Natural killer cell treated with Interleukin-12 subunit alpha and Interleukin-12 subunit beta and Interleukin-15 and Interleukin-18, amount 100 ng/mL, for 72 hours (primary cell): ENCODE data around the gene ZNF343. TPM values are rescaled to one million over a fixed set of nuclear protein-coding genes. Genes with fewer than 3 reads are reported as not detected.
"Not testable (repeated sequence)": the region's sequence is repeated elsewhere in the genome, so short reads cannot be mapped to it uniquely, and the experiment has no call there.

Experiments used
- ATAC-seq, 2 donors: fragments of 150-1000 bp; cut with Tn5 transposase in 1 of 2; sonication (Bioruptor Pico), chemical (Tn5 transposase) in 1 of 2; 2 replicates each; pipeline ENCODE4 v1.10.0; 2021
- DNase-seq: peaks from one replicate; pipeline ENCODE4 v3.0.0; 2022; ENCODE audit warnings: low spot score
- H3K27ac Mint-ChIP-seq, 2 donors: 1 replicate in 1 of 2; 2 replicates in 1 of 2; pipeline ENCODE4 v1.8.0; 2022; ENCODE audit warnings: mixed read lengths in 2 of 2, mild to moderate bottlenecking in 1 of 2, moderate library complexity in 1 of 2
- H3K27me3 Mint-ChIP-seq, 2 donors: 1 replicate in 1 of 2; 2 replicates in 1 of 2; pipeline ENCODE4 v1.8.0; 2022; ENCODE audit warnings: mixed read lengths in 2 of 2
- H3K36me3 Mint-ChIP-seq: one replicate; pipeline ENCODE4 v1.8.0; 2022; ENCODE audit warnings: mixed read lengths
- H3K4me1 Mint-ChIP-seq, 2 donors: 1 replicate in 1 of 2; 2 replicates in 1 of 2; pipeline ENCODE4 v1.8.0; 2022; ENCODE audit warnings: low read depth in 2 of 2, mixed read lengths in 2 of 2, mild to moderate bottlenecking in 1 of 2
- H3K4me3 Mint-ChIP-seq: one replicate; pipeline ENCODE4 v1.8.0; 2022; ENCODE audit warnings: mixed read lengths
- H3K9me3 Mint-ChIP-seq: 2 replicates; pipeline ENCODE4 v1.8.0; 2022; ENCODE audit warnings: mixed read lengths
- total RNA-seq, 2 donors: library from RNA; stranded (reverse); gene quantifications; one replicate each; pipeline ENCODE4 v1.2.3, GENCODE V29; 2022

The ZNF343 gene
- total RNA-seq, 2 donors from 2014 or later, result 6.8 to 21.1 TPM

DNA sequence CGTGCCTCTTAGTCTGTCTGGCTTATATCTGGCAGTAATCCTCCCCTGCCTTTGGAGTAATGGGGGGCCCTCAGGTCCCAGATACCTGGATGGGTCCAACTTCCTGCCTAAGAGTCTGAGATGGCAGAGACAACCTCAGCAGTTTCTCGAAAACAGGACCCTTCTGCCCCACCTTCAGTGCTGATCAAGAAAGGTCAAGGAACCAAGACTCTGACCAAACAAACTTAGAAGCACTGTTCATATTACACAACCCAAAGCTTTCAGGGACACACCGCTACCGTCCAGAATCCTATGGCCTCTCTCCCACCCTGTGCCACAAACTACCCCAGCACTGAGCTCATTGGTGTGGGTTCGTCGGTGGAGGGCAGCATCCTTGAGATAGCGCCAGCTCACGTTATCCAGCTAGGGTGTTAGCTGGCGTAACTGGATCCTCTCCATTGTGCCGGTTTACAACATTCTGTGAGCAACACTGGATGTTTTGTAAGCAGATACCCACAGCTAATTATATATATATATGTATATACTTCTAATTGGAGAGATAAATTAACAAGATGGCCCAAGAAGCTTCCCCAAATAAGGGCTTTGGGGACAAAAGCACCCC is 20.1 kb upstream of the ZNF343 start:
- no peak overlapping the region for H3K27ac Mint-ChIP-seq
- no peak overlapping the region for H3K4me3 Mint-ChIP-seq

DNA sequence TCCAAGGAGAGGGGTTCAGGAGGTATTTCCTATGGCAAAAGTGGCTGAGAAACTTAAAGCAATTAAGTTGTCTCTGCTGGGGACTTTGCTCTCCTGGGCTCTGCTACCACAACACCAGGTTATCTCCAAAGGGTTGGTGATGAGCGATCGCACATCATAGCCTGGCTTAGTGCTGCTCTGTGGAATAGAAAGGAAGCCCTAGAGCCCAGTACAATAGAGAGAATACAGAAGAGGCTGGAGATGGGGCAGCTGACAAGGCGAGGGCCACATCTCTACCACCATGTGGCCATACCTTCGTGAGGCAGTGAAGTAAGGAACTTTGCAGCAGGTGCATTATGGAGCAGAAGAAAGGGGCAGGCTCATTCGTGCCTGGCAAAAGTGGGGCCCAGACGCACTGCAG is 19.0 kb upstream of the ZNF343 start:
- Mint-ChIP-seq H3K36me3 (no peaks in the 10 kb centered on the region), H3K27ac (no peak overlapping the region)
- DNase-seq, result no peak

More for the DNA sequence above, 20.1 kb upstream of the ZNF343 start:
- no peaks in the 10 kb centered on the region for H3K9me3 Mint-ChIP-seq
- peaks cover 0 to 5% of the 10 kb centered on the region in 2 donors for H3K27me3 Mint-ChIP-seq
- ATAC-seq (no peak), DNase-seq (no peak)
- peaks cover 0 to 19% of the 10 kb centered on the region in 2 donors for H3K4me1 Mint-ChIP-seq
- H3K36me3 Mint-ChIP-seq, result no peaks in the 10 kb centered on the region

DNA sequence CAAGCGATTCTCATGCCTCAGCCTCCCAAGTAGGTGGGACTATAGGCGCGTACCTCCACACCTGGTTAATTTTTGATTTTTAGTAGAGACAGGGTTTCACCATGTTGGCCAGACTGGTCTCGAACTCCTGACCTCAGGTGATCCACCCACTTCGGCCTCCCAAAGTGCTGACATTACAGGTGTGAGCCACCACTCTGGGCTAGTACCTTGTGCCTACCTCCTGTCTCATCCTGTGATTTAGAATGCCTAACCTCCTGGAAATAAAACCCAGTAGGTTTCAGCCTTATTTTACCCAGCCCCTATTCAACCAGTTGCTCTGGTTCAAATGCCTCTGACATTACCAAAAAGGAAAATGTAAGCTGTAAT is 17.5 kb upstream of the ZNF343 start:
- H3K27me3 Mint-ChIP-seq, H3K36me3 Mint-ChIP-seq, H3K9me3 Mint-ChIP-seq, H3K27ac Mint-ChIP-seq, H3K4me3 Mint-ChIP-seq, ATAC-seq, DNase-seq: not testable (repeated sequence)
- peaks cover 0 to 22% of the 10 kb centered on the region in 2 donors for H3K4me1 Mint-ChIP-seq

More for the DNA sequence above, 19.0 kb upstream of the ZNF343 start:
- peaks cover 0 to 19% of the 10 kb centered on the region in 2 donors for H3K4me1 Mint-ChIP-seq
- H3K9me3 Mint-ChIP-seq, result no peaks in the 10 kb centered on the region
- H3K27me3 Mint-ChIP-seq, result peaks cover 0 to 3% of the 10 kb centered on the region in 2 donors
- no peak for ATAC-seq
- H3K4me3 Mint-ChIP-seq, result no peak overlapping the region

DNA sequence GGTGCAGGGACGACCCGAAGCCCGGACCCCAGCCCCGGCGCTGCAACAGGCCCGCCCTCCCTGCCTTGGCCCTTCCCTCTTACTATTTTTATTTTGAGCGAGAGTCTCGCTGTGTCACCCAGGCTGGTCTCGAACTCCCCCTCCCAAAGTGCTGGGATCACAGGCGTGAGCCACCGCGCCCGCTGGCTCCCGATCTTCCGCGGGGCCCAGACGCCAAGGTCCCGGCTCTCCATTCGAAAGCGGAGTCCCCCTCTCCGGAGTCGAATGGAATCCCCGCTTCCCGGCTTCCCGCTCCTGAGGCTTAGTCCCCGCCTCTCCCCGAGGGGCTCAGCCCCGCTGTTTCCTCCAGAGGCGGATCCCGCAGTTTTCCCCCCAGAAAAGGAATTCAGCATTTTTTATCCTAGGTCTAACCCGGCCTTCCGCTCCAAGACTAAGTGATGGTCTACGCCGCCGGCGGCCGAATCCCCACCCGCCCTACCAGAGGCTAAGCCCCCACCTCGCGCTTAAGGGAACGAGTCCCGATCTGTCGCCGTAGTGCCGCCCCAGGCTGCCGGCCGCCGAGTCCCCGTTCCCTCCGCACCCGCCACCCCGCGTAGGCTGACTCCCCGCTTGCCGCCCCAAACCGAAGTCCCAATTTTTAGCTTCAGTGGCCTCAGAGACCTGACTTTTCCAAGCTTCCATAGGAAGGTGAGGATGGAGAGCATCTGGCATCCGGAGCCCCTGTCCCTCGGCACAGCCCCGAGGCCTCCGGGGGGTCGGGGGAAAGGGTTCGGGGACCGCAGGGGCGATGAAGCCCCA is 16.2 kb upstream of the ZNF343 start:
- peak overlapping the region; percentile 21 to 92 for H3K27ac Mint-ChIP-seq
- H3K4me1 Mint-ChIP-seq, result peaks cover 0 to 17% of the 10 kb centered on the region in 2 donors
- DNase-seq, result no peak
- peak; percentile 67 for ATAC-seq
- peak overlapping the region; percentile 66 for H3K4me3 Mint-ChIP-seq
- H3K9me3 Mint-ChIP-seq, result no peaks in the 10 kb centered on the region
- no peaks in the 10 kb centered on the region for H3K36me3 Mint-ChIP-seq
- no peaks in the 10 kb centered on the region for H3K27me3 Mint-ChIP-seq

DNA sequence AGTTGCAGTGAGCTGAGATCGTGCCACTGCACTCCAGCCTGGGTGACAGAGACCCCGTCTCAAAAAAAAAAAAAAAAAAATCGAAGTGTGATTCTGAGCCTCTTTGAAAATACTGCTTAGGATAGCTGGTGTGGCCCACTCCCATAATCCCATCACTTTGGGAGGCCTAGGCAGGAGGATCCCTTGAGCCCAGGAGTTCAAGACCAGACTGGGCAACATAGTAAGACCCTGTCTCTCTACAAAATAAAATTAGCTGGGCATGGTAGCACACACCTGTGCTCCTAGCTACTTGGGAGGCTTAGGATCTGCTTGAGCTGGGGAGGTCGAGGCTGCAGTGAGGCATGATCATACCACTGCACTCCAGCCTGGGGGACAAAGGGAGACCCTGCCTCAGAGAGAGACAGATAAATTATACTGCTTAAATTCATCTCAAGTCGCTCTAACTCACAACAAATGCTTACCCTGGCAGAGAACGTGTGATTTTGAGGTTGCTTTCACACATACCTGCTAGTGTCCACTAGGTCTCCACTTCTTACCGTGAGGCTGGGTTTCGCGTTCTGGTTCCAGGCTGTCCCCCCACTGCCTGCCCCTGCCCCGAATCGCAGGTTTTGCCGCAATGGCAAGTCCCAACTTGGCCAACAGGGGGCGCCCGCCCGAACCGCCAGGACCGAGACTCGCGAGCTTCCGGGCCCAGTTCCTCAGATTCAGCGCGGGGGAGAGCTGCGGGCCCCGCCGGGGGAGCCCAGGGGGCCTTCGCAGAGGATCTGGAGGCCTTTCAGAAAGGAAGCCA is 15.4 kb upstream of the ZNF343 start:
- Mint-ChIP-seq H3K9me3 (no peaks in the 10 kb centered on the region), H3K36me3 (no peaks in the 10 kb centered on the region), H3K4me1 (peaks cover 0 to 13% of the 10 kb centered on the region in 2 donors)

DNA sequence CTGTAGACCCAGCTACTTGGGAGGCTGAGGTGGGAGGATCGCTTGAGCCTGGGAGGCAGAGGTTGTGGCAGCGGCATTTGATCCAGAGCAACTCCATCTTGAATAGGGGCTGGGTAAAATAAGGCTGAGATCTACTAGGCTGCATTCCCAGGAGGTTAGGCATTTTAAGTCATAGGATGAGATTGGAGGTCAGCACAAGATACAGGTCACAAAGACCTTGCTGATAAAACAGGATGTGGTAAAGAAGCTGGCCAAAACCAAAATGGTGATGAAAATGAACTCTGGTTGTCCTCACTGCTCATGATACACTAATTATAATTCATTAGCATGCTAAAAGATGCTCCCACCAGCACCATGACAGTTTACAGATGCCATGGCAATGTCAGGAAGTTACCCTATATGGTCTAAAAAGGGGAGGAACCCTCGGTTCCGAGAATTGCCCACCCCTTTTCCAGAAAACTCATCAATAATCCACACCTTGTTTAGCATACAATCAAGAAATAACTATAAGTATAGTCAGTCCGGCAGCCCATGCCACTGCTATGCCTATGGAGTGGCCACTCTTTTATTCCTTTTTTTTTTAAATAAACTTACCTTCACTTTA is 14.2 kb upstream of the ZNF343 start:
- H3K27ac Mint-ChIP-seq, H3K9me3 Mint-ChIP-seq, ATAC-seq, H3K27me3 Mint-ChIP-seq, H3K4me3 Mint-ChIP-seq, DNase-seq, H3K36me3 Mint-ChIP-seq: not testable (repeated sequence)
- peaks cover 0 to 13% of the 10 kb centered on the region in 2 donors for H3K4me1 Mint-ChIP-seq

More for the DNA sequence above, 15.4 kb upstream of the ZNF343 start:
- peak; percentile 86 to 88 for ATAC-seq
- no peaks in the 10 kb centered on the region for H3K27me3 Mint-ChIP-seq
- H3K4me3 Mint-ChIP-seq, result peak overlapping the region; percentile 66
- peak; percentile 90 for DNase-seq
- peak overlapping the region; percentile 21 to 92 for H3K27ac Mint-ChIP-seq

DNA sequence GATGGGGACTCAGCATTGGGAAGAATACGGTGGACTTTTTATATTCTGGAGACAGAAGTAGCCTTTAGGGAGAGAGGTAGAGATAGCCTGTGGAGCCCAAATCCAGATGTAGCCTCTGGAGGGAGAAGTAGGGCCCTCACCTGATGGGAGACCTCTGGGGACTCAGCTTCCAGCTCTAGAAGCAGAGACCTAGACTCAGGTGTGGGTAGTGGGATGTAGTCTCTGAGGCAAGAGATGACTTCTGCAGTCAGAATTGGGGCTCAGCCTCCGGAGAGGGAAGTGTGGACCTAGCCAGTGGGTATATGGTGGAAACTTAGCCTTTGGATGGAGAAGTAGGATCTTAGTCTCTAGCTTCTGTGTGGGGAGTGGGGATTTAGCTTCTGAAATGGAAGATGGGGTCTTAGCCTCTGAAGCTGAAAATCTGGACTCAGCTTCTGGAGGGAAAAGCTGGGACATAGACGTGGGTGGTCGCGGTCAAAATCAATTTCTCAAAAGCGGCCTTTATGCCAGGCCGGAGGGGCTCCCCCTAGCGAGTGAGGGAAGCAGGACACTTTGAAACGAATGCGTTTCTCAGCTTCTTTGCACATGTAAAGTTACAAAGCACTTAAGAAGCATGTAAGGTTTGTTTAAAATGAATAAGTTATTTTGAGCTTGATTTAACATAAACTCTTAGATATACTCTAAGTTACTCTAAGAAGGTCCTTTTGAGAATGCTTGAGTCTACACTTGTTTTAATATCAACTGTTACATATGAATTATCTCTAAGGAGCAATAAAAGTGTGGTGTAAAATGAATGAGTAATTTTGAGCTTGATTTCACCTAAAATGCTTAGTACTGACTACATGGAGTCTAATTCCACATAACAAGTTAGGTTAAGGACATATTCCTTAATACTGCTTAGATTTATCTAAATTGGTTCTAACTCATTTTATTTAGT is 12.9 kb upstream of the ZNF343 start:
- ATAC-seq (no peak), DNase-seq (no peak)
- Mint-ChIP-seq H3K9me3 (no peaks in the 10 kb centered on the region), H3K4me3 (no peak overlapping the region), H3K27ac (no peak overlapping the region), H3K27me3 (no peaks in the 10 kb centered on the region), H3K4me1 (peaks cover 0 to 13% of the 10 kb centered on the region in 2 donors), H3K36me3 (no peaks in the 10 kb centered on the region)

DNA sequence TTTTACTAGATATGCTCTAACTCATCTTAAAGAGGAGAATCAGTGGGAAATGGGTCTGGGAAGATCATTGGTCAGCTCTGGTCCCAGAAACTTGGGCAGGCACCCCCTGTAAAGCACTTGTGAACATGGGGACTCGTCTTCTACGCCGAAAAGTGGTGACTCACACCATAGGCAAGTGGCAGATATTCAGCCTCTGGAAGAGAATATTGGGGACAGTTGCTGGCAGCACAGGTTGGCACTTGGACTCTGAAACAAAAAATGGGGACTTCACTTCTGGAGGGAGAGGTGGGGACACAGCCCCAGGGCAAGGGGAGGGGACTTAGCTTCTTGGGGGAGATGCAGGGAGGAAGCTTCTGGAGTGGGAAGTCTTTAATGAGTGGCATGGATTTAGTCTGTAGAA is 11.9 kb upstream of the ZNF343 start:
- no peaks in the 10 kb centered on the region for H3K36me3 Mint-ChIP-seq
- H3K9me3 Mint-ChIP-seq, result no peaks in the 10 kb centered on the region
- no peak overlapping the region for H3K27ac Mint-ChIP-seq
- no peak for DNase-seq
- no peaks in the 10 kb centered on the region for H3K27me3 Mint-ChIP-seq
- H3K4me1 Mint-ChIP-seq, result peaks cover 0 to 12% of the 10 kb centered on the region in 2 donors
- H3K4me3 Mint-ChIP-seq, result no peak overlapping the region
- no peak for ATAC-seq

DNA sequence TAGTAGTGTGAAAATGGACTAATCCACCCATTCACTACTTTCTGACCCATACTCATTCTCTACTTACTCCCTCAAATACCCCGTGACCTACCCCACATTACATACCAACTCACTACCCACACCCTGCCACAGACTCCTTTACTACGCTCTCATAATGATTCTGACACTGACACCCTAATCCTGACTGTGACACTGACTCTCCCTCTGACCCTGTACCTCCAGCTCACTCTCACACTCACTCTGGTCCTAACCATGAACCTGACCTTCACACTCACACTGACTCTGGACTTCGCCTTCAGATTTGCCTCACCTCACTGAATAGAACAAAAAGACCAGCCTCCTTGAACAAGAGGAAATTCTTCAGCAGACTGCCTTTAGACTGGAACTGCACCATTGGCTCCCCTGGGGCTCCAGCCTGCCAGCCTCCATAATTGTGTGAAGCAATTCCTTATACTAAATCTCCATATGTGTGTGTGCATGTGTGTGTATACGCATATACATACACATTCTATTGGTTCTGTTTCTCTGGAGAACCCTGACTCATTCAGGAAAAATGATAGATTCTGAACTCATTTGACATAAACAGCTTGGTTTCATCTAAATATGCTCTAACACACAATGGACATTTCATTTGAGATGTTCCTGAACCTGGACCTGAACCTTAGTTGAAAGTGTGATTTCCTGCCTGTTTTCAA is 10.5 kb upstream of the ZNF343 start:
- no peaks in the 10 kb centered on the region for H3K36me3 Mint-ChIP-seq
- no peak overlapping the region for H3K4me3 Mint-ChIP-seq
- no peaks in the 10 kb centered on the region for H3K9me3 Mint-ChIP-seq
- ATAC-seq (peak; percentile 20 to 43), DNase-seq (no peak)
- no peak overlapping the region for H3K27ac Mint-ChIP-seq
- peaks cover 0 to 2% of the 10 kb centered on the region in 2 donors for H3K27me3 Mint-ChIP-seq
- H3K4me1 Mint-ChIP-seq, result peaks cover 0 to 6% of the 10 kb centered on the region in 2 donors

DNA sequence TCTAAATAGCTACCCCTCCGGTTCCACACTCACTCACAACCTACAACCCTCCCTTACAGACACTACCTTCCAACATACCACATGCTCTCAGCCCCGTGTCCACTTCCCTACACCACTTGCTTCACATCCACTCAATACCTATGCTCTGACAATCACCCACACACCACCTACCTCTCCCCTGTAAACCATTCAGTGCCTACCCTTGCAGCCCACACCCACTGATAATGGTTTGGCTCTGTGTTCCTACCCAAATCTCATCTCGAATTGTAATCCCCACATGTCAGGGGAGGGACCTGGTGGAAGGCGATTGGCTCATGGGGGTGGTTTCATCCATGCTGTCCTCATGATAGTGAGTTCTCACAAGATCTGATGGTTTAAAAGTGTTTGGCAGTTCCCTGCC is 9.8 kb upstream of the ZNF343 start:
- no peak overlapping the region for H3K4me3 Mint-ChIP-seq
- no peaks in the 10 kb centered on the region for H3K36me3 Mint-ChIP-seq
- DNase-seq (no peak), ATAC-seq (no peak)
- H3K9me3 Mint-ChIP-seq, result no peaks in the 10 kb centered on the region
- peaks cover 6% of the 10 kb centered on the region in 2 donors for H3K27me3 Mint-ChIP-seq
- H3K4me1 Mint-ChIP-seq, result peaks cover 0 to 3% of the 10 kb centered on the region in 2 donors
- H3K27ac Mint-ChIP-seq, result no peak overlapping the region

DNA sequence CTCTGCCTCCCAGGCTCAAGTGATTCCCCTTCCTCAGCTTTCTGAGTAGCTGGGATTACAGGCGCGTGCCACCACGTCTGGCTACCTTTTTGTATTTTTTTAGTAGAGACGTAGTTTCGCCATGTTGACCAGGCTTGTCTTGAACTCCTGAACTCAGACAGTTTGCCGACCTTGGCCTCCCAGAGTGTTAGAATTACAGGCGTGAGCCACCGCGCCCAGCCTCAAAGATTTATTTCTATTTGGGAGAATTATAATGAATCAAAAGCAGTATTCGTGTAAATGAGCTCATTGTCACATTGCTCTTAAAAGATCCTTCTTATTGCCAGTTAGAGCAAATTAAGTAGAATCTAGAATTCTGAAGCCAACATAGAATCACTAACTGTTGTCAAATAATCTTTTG is 9.4 kb upstream of the ZNF343 start:
- H3K4me1 Mint-ChIP-seq, result peaks cover 0 to 3% of the 10 kb centered on the region in 2 donors
- H3K9me3 Mint-ChIP-seq, result no peaks in the 10 kb centered on the region
- ATAC-seq, result no peak
- H3K27ac Mint-ChIP-seq, result no peak overlapping the region
- no peaks in the 10 kb centered on the region for H3K36me3 Mint-ChIP-seq
- DNase-seq, result no peak
- peaks cover 6 to 7% of the 10 kb centered on the region in 2 donors for H3K27me3 Mint-ChIP-seq
- H3K4me3 Mint-ChIP-seq, result no peak overlapping the region

DNA sequence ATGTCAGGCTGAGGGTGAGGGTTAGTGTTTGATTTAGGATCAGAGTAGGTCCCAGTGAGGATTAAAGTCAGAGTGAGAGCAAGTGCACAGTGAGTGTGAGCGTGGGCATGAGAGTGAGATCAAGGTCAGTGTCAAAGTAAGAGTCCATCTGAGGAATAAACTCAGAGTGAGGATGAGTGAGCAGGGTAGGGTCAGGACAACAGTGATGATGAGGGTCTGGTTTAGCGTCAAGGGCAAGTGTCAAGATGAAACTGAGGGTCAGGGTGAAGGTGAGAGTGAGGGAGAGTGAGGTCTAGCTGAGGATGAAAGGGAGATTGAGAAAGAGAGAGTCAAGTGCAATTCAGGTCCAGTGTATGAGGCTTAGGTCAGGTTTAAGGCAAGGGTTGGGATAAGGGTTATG is 7.7 kb upstream of the ZNF343 start:
- H3K27ac Mint-ChIP-seq, result no peak overlapping the region
- ATAC-seq, result no peak
- H3K9me3 Mint-ChIP-seq, result no peaks in the 10 kb centered on the region

More for the DNA sequence above, 7.7 kb upstream of the ZNF343 start:
- Mint-ChIP-seq H3K4me1 (no peaks in the 10 kb centered on the region), H3K4me3 (no peak overlapping the region), H3K36me3 (no peaks in the 10 kb centered on the region), H3K27me3 (peaks cover 9 to 15% of the 10 kb centered on the region in 2 donors)
- DNase-seq, result no peak
